ENCODE measurements around the gene HSD17B14. TPM values are rescaled to one million over a fixed set of nuclear protein-coding genes. Genes with fewer than 3 reads are reported as not detected.
A peak's percentile ranks its signal among the peaks of the same experiment; 100 is the strongest.

The HSD17B14 gene
- total and polyA plus RNA-seq, 2 experiments from 2014 or later: 8.4 to 11.7 TPM

DNA sequence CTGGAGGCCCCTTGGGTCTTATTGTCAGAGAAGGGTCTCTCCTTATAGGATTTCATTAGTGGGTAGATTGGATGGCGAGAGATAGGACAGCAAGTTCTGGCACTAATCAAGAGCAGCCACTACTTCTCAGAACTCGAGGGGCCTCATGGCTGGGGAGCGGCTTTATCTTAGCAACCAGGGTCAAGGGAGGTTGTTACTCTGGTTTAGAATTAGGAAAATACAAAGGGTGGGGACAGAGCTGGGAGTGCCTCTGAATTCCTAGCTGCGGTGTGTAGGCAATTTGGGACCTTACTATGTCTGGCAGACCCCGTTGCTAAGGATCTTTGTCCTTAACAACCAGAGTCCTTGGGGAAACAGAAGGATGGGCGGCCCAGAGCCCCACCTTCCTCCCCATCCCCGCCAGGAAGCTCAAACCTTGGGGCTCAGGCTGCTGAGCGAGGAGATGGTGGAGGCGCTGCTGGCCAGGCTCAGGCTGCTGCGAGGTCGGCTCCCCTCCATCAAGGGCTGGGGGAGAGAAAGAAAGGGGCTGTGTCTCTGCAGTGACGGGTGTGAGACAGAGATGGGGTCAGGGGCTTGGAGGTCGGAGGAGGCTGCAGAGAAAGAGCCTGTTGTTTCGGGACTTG, 30.9 kb upstream of the HSD17B14 start:
- H3K4me1 Mint-ChIP-seq: peaks cover 21% of the 10 kb centered on the region
- H3K36me3 ChIP-seq (ENCODE audit: insufficient read depth): no peaks in the 10 kb centered on the region
- H3F3A ChIP-seq (replicated peaks; ENCODE audit: low read depth): peaks cover 7% of the 10 kb centered on the region
- H3K4me3 Mint-ChIP-seq: peak overlapping the region; percentile 19; the same call in 1 of the 3 replicates
- H3K36me3 Mint-ChIP-seq (ENCODE audit: low read depth): peaks cover 14% of the 10 kb centered on the region
- peaks cover 2% of the 10 kb centered on the region; the same call in 1 of the 3 replicates for H3K9me3 Mint-ChIP-seq
- H3K4me3 ChIP-seq: no peak overlapping the region
- no peak overlapping the region for H3K27ac ChIP-seq (ENCODE audit: low read depth)
- H2AFZ ChIP-seq: no peak overlapping the region
- H3K79me2 ChIP-seq (replicated peaks; ENCODE audit: insufficient read depth): no peaks in the 10 kb centered on the region
- H3K27me3 ChIP-seq (ENCODE audit: insufficient read depth): no peaks in the 10 kb centered on the region
- peaks cover 9% of the 10 kb centered on the region for H3K27me3 Mint-ChIP-seq (ENCODE audit: insufficient read depth, low read depth, poor library complexity)
- H3K4me2 ChIP-seq: peak overlapping the region; percentile 78; the same call in 1 of the 2 replicates
- no peak overlapping the region; the same call in 1 of the 2 replicates for H3K27ac Mint-ChIP-seq
- peaks cover 8% of the 10 kb centered on the region; the same call in 1 of the 2 replicates for H3K4me1 ChIP-seq (ENCODE audit: insufficient read depth)
- DNase-seq (ENCODE audit: low spot score) (no peak), ATAC-seq (no peak)
- TF ChIP-seq, protein P1, sequence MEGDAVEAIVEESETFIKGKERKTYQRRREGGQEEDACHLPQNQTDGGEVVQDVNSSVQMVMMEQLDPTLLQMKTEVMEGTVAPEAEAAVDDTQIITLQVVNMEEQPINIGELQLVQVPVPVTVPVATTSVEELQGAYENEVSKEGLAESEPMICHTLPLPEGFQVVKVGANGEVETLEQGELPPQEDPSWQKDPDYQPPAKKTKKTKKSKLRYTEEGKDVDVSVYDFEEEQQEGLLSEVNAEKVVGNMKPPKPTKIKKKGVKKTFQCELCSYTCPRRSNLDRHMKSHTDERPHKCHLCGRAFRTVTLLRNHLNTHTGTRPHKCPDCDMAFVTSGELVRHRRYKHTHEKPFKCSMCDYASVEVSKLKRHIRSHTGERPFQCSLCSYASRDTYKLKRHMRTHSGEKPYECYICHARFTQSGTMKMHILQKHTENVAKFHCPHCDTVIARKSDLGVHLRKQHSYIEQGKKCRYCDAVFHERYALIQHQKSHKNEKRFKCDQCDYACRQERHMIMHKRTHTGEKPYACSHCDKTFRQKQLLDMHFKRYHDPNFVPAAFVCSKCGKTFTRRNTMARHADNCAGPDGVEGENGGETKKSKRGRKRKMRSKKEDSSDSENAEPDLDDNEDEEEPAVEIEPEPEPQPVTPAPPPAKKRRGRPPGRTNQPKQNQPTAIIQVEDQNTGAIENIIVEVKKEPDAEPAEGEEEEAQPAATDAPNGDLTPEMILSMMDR (conservative IDR thresholded peaks at IDR 0.05; ENCODE audit: low read depth in 2 of 2): no peak
- TF ChIP-seq, protein P2, sequence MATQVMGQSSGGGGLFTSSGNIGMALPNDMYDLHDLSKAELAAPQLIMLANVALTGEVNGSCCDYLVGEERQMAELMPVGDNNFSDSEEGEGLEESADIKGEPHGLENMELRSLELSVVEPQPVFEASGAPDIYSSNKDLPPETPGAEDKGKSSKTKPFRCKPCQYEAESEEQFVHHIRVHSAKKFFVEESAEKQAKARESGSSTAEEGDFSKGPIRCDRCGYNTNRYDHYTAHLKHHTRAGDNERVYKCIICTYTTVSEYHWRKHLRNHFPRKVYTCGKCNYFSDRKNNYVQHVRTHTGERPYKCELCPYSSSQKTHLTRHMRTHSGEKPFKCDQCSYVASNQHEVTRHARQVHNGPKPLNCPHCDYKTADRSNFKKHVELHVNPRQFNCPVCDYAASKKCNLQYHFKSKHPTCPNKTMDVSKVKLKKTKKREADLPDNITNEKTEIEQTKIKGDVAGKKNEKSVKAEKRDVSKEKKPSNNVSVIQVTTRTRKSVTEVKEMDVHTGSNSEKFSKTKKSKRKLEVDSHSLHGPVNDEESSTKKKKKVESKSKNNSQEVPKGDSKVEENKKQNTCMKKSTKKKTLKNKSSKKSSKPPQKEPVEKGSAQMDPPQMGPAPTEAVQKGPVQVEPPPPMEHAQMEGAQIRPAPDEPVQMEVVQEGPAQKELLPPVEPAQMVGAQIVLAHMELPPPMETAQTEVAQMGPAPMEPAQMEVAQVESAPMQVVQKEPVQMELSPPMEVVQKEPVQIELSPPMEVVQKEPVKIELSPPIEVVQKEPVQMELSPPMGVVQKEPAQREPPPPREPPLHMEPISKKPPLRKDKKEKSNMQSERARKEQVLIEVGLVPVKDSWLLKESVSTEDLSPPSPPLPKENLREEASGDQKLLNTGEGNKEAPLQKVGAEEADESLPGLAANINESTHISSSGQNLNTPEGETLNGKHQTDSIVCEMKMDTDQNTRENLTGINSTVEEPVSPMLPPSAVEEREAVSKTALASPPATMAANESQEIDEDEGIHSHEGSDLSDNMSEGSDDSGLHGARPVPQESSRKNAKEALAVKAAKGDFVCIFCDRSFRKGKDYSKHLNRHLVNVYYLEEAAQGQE (IDR thresholded peaks at IDR 0.05; ENCODE audit: unreplicated experiment): no peak
- TF ChIP-seq NANOG (IDR thresholded peaks at IDR 0.05; ENCODE audit: borderline replicate concordance) (no peak), EZH2phosphoT487 (IDR thresholded peaks at IDR 0.05; ENCODE audit: unreplicated experiment) (no peak), POLR2AphosphoS5 (IDR thresholded peaks at IDR 0.05; ENCODE audit: low read depth) (no peak)
- H3K9me2 ChIP-seq (ENCODE audit: insufficient read depth): no peaks in the 10 kb centered on the region
- no peaks in the 10 kb centered on the region for H4K20me1 ChIP-seq (replicated peaks; ENCODE audit: insufficient read depth)

DNA sequence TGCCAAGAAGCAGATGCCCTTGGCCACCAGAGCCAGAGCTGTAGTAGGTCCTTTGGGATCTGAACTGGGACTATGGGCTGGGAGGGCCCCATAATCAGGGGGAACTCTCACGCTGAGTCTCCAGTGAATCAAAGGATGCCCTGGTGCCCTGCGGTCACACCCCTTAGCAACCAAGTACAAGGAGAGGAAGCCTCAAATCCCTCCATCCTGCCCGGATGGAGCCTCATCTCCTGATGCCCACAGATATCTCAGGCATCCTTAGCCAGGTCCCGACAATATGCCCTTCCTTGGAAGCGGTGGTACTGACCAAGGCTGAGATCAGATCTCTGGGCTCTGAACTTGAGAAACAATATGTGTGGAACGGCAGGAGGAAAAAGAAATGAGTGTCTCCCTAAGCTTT, 30.4 kb upstream of the HSD17B14 start:
- no peak for DNase-seq (ENCODE audit: low spot score)
- H3K36me3 Mint-ChIP-seq (ENCODE audit: low read depth): peaks cover 14% of the 10 kb centered on the region
- Histone ChIP-seq H3K4me3 (no peak overlapping the region), H3K36me3 (ENCODE audit: insufficient read depth) (no peaks in the 10 kb centered on the region), H3K4me1 (ENCODE audit: insufficient read depth) (peaks cover 8% of the 10 kb centered on the region; the same call in 1 of the 2 replicates), H3F3A (replicated peaks; ENCODE audit: low read depth) (peaks cover 7% of the 10 kb centered on the region), H3K27ac (ENCODE audit: low read depth) (no peak overlapping the region), H3K4me2 (no peak overlapping the region), H3K27me3 (ENCODE audit: insufficient read depth) (no peaks in the 10 kb centered on the region), H2AFZ (no peak overlapping the region), H3K9me2 (ENCODE audit: insufficient read depth) (no peaks in the 10 kb centered on the region), H3K79me2 (replicated peaks; ENCODE audit: insufficient read depth) (no peaks in the 10 kb centered on the region), H4K20me1 (replicated peaks; ENCODE audit: insufficient read depth) (no peaks in the 10 kb centered on the region)
- no peak overlapping the region; the same call in 2 of the 3 replicates for H3K4me3 Mint-ChIP-seq
- H3K27ac Mint-ChIP-seq: no peak overlapping the region; the same call in 1 of the 2 replicates
- peaks cover 21% of the 10 kb centered on the region for H3K4me1 Mint-ChIP-seq
- H3K27me3 Mint-ChIP-seq (ENCODE audit: insufficient read depth, low read depth, poor library complexity): peaks cover 7% of the 10 kb centered on the region
- no peaks in the 10 kb centered on the region for H3K9me3 Mint-ChIP-seq
- no peak for ATAC-seq
- TF ChIP-seq JUNB (IDR thresholded peaks at IDR 0.05; ENCODE audit: unreplicated experiment) (no peak), EZH2 (IDR thresholded peaks at IDR 0.05; ENCODE audit: low read depth, unreplicated experiment) (no peak), POLR2AphosphoS5 (IDR thresholded peaks at IDR 0.05; ENCODE audit: low read depth) (no peak), ZNF114 (CRISPR knock-in tag; IDR thresholded peaks at IDR 0.05) (no peak), CREB1 (CRISPR knock-in tag; IDR thresholded peaks at IDR 0.05; ENCODE audit: low read depth) (no peak)
- TF ChIP-seq, protein P3, sequence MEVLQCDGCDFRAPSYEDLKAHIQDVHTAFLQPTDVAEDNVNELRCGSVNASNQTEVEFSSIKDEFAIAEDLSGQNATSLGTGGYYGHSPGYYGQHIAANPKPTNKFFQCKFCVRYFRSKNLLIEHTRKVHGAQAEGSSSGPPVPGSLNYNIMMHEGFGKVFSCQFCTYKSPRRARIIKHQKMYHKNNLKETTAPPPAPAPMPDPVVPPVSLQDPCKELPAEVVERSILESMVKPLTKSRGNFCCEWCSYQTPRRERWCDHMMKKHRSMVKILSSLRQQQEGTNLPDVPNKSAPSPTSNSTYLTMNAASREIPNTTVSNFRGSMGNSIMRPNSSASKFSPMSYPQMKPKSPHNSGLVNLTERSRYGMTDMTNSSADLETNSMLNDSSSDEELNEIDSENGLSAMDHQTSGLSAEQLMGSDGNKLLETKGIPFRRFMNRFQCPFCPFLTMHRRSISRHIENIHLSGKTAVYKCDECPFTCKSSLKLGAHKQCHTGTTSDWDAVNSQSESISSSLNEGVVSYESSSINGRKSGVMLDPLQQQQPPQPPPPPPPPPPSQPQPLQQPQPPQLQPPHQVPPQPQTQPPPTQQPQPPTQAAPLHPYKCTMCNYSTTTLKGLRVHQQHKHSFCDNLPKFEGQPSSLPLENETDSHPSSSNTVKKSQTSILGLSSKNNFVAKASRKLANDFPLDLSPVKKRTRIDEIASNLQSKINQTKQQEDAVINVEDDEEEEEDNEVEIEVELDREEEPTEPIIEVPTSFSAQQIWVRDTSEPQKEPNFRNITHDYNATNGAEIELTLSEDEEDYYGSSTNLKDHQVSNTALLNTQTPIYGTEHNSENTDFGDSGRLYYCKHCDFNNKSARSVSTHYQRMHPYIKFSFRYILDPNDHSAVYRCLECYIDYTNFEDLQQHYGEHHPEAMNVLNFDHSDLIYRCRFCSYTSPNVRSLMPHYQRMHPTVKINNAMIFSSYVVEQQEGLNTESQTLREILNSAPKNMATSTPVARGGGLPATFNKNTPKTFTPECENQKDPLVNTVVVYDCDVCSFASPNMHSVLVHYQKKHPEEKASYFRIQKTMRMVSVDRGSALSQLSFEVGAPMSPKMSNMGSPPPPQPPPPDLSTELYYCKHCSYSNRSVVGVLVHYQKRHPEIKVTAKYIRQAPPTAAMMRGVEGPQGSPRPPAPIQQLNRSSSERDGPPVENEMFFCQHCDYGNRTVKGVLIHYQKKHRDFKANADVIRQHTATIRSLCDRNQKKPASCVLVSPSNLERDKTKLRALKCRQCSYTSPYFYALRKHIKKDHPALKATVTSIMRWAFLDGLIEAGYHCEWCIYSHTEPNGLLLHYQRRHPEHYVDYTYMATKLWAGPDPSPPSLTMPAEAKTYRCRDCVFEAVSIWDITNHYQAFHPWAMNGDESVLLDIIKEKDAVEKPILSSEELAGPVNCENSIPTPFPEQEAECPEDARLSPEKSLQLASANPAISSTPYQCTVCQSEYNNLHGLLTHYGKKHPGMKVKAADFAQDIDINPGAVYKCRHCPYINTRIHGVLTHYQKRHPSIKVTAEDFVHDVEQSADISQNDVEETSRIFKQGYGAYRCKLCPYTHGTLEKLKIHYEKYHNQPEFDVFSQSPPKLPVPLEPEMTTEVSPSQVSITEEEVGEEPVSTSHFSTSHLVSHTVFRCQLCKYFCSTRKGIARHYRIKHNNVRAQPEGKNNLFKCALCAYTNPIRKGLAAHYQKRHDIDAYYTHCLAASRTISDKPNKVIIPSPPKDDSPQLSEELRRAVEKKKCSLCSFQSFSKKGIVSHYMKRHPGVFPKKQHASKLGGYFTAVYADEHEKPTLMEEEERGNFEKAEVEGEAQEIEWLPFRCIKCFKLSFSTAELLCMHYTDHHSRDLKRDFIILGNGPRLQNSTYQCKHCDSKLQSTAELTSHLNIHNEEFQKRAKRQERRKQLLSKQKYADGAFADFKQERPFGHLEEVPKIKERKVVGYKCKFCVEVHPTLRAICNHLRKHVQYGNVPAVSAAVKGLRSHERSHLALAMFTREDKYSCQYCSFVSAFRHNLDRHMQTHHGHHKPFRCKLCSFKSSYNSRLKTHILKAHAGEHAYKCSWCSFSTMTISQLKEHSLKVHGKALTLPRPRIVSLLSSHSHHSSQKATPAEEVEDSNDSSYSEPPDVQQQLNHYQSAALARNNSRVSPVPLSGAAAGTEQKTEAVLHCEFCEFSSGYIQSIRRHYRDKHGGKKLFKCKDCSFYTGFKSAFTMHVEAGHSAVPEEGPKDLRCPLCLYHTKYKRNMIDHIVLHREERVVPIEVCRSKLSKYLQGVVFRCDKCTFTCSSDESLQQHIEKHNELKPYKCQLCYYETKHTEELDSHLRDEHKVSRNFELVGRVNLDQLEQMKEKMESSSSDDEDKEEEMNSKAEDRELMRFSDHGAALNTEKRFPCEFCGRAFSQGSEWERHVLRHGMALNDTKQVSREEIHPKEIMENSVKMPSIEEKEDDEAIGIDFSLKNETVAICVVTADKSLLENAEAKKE (CRISPR knock-in tag; IDR thresholded peaks at IDR 0.05): no peak
